ACC112 (cell line): ENCODE measurements around the gene MALT1.

Source experiments
- H2AFZ ChIP-seq: fragments of 200-600 bp; sonication (generic); one replicate; pipeline ENCODE4 v1.6.0; 2017; ENCODE audit warnings: antibody characterized with exemption, low read length; ENCODE audit not compliant: unreplicated experiment
- H3K27ac ChIP-seq: fragments of 200-600 bp; sonication (generic); 2 replicates; pipeline ENCODE4 v1.5.1; 2014; ENCODE audit warnings: low read depth, mild to moderate bottlenecking, antibody characterized with exemption, low read length, moderate library complexity
- H3K27me3 ChIP-seq: fragments of 200-600 bp; sonication (generic); 2 replicates; pipeline ENCODE4 v1.6.1; 2014; ENCODE audit warnings: mild to moderate bottlenecking, antibody characterized with exemption, low read length, moderate library complexity, mixed read lengths; ENCODE audit not compliant: insufficient read depth
- H3K36me3 ChIP-seq: fragments of 200-600 bp; sonication (generic); 2 replicates; pipeline ENCODE4 v1.6.1; 2016; ENCODE audit warnings: mild to moderate bottlenecking, antibody characterized with exemption, low read length, moderate library complexity, mixed read lengths; ENCODE audit not compliant: insufficient read depth
- H3K4me1 ChIP-seq: fragments of 200-600 bp; sonication (generic); one replicate; pipeline ENCODE4 v1.6.1; 2016; ENCODE audit warnings: low read length, mixed read lengths; ENCODE audit not compliant: insufficient read depth, unreplicated experiment, control insufficient read depth
- H3K4me3 ChIP-seq: fragments of 200-600 bp; sonication (generic); 2 replicates; pipeline ENCODE4 v1.5.1; 2014; ENCODE audit warnings: mild to moderate bottlenecking, low read depth, low read length
- H3K79me2 ChIP-seq: fragments of 200-600 bp; sonication (generic); one replicate; pipeline ENCODE4 v1.6.0; 2016; ENCODE audit warnings: low read length; ENCODE audit not compliant: control insufficient read depth, unreplicated experiment, insufficient read depth

MALT1 gene

GRCh38 chr18:58671111-58671631 lies at the start of gene MALT1:
TSS of gene MALT1 (plus strand) at chr18:58671465. CDS start at chr18:58671644, 179 bp downstream.
- Histone ChIP-seq H2AFZ (peak within 1 kb of the TSS; percentile 94), H3K4me3 (peak within 1 kb of the TSS; percentile 95), H3K27ac (peak within 1 kb of the TSS; percentile 61), H3K36me3 (no peaks in the 10 kb centered on the region), H3K79me2 (peaks cover 40% of the 10 kb centered on the region), H3K27me3 (no peaks in the 10 kb centered on the region), H3K4me1 (peaks cover 42% of the 10 kb centered on the region)

- no peaks in the 10 kb centered on the region for H3K27me3 ChIP-seq
- no peak overlapping the region for H3K4me3 ChIP-seq
- no peaks in the 10 kb centered on the region for H3K79me2 ChIP-seq
- H2AFZ ChIP-seq: no peak overlapping the region
- no peaks in the 10 kb centered on the region for H3K36me3 ChIP-seq
- H3K4me1 ChIP-seq: peaks cover 7% of the 10 kb centered on the region
- no peak overlapping the region for H3K27ac ChIP-seq
Observed at GRCh38 chr18:58624011-58624410, 47.3 kb upstream of the MALT1 start.

- H3K4me3 ChIP-seq: no peak overlapping the region
- H3K27ac ChIP-seq: no peak overlapping the region
- H2AFZ ChIP-seq: no peak overlapping the region
- no peaks in the 10 kb centered on the region for H3K27me3 ChIP-seq
- no peaks in the 10 kb centered on the region for H3K36me3 ChIP-seq
- peaks cover 7% of the 10 kb centered on the region for H3K4me1 ChIP-seq
- no peaks in the 10 kb centered on the region for H3K79me2 ChIP-seq
Observed at GRCh38 chr18:58625839-58626238, 45.4 kb upstream of the MALT1 start.

- H3K27me3 ChIP-seq: no peaks in the 10 kb centered on the region
- H3K36me3 ChIP-seq: no peaks in the 10 kb centered on the region
- H3K4me3 ChIP-seq: no peak overlapping the region
- no peaks in the 10 kb centered on the region for H3K79me2 ChIP-seq
- no peak overlapping the region for H3K27ac ChIP-seq
- H3K4me1 ChIP-seq: peaks cover 7% of the 10 kb centered on the region
- no peak overlapping the region for H2AFZ ChIP-seq
Observed at GRCh38 chr18:58630071-58630470, 41.2 kb upstream of the MALT1 start.

- H3K27ac ChIP-seq: no peak overlapping the region
- peaks cover 16% of the 10 kb centered on the region for H3K4me1 ChIP-seq
- H3K27me3 ChIP-seq: no peaks in the 10 kb centered on the region
Observed at GRCh38 chr18:58631301-58631700, 40.0 kb upstream of the MALT1 start.

GRCh38 chr18:58632552-58632951 lies 38.7 kb upstream of the MALT1 start:
- Histone ChIP-seq H3K27me3 (no peaks in the 10 kb centered on the region), H3K36me3 (no peaks in the 10 kb centered on the region), H3K27ac (no peak overlapping the region), H3K4me1 (peaks cover 16% of the 10 kb centered on the region), H2AFZ (no peak overlapping the region), H3K79me2 (no peaks in the 10 kb centered on the region), H3K4me3 (no peak overlapping the region)

More at GRCh38 chr18:58631301-58631700, 40.0 kb upstream of the MALT1 start:
- H3K4me3 ChIP-seq: no peak overlapping the region
- H2AFZ ChIP-seq: no peak overlapping the region
- H3K79me2 ChIP-seq: no peaks in the 10 kb centered on the region
- H3K36me3 ChIP-seq: no peaks in the 10 kb centered on the region

- Histone ChIP-seq H3K27ac (no peak overlapping the region), H2AFZ (no peak overlapping the region), H3K4me3 (no peak overlapping the region), H3K36me3 (no peaks in the 10 kb centered on the region), H3K27me3 (no peaks in the 10 kb centered on the region), H3K4me1 (peaks cover 9% of the 10 kb centered on the region), H3K79me2 (no peaks in the 10 kb centered on the region)
Observed at GRCh38 chr18:58633874-58634273, 37.4 kb upstream of the MALT1 start.

GRCh38 chr18:58635891-58636290 lies 35.4 kb upstream of the MALT1 start:
- H3K4me1 ChIP-seq: peaks cover 15% of the 10 kb centered on the region
- H3K27ac ChIP-seq: peak overlapping the region; percentile 29; the same call in 1 of the 2 replicates
- H3K27me3 ChIP-seq: no peaks in the 10 kb centered on the region
- H3K4me3 ChIP-seq: no peak overlapping the region
- H3K79me2 ChIP-seq: no peaks in the 10 kb centered on the region
- no peaks in the 10 kb centered on the region for H3K36me3 ChIP-seq
- peak overlapping the region; percentile 48 for H2AFZ ChIP-seq

- no peaks in the 10 kb centered on the region for H3K79me2 ChIP-seq
- H3K27me3 ChIP-seq: no peaks in the 10 kb centered on the region
- H3K36me3 ChIP-seq: no peaks in the 10 kb centered on the region
- no peak overlapping the region for H3K4me3 ChIP-seq
- no peak overlapping the region for H3K27ac ChIP-seq
- H3K4me1 ChIP-seq: peaks cover 15% of the 10 kb centered on the region
- no peak overlapping the region for H2AFZ ChIP-seq
Observed at GRCh38 chr18:58637197-58637596, 34.1 kb upstream of the MALT1 start.

- Histone ChIP-seq H3K27me3 (no peaks in the 10 kb centered on the region), H3K4me1 (peaks cover 15% of the 10 kb centered on the region), H2AFZ (peak overlapping the region; percentile 3)
Observed at GRCh38 chr18:58637946-58638345, 33.3 kb upstream of the MALT1 start.

GRCh38 chr18:58638441-58638840 lies 32.8 kb upstream of the MALT1 start:
- peak overlapping the region; percentile 3 for H2AFZ ChIP-seq
- no peaks in the 10 kb centered on the region for H3K27me3 ChIP-seq
- H3K27ac ChIP-seq: no peak overlapping the region
- H3K4me1 ChIP-seq: peaks cover 15% of the 10 kb centered on the region
- no peaks in the 10 kb centered on the region for H3K36me3 ChIP-seq
- H3K79me2 ChIP-seq: no peaks in the 10 kb centered on the region
- no peak overlapping the region for H3K4me3 ChIP-seq

More at GRCh38 chr18:58637946-58638345, 33.3 kb upstream of the MALT1 start:
- no peak overlapping the region for H3K27ac ChIP-seq
- H3K36me3 ChIP-seq: no peaks in the 10 kb centered on the region
- no peak overlapping the region for H3K4me3 ChIP-seq
- H3K79me2 ChIP-seq: no peaks in the 10 kb centered on the region
